ENCODE measurements around the gene CD72. TPM values are rescaled to one million over a fixed set of nuclear protein-coding genes. Genes with fewer than 3 reads are reported as not detected.

CD72 gene
- total RNA-seq, 1 donor from 2014 or later: 5.6 TPM

GRCh38 chr9:35604578-35605350 is 13.4 kb downstream of the CD72 start, which contains the start of gene TESK1:
Gene TESK1 (plus strand): TSS chr9:35605262. CDS start chr9:35605620, 358 bp downstream.
- Histone ChIP-seq H3K27me3 (no peaks in the 10 kb centered on the region), H3K36me3 (peaks cover 0 to 24% of the 10 kb centered on the region in 2 donors), H3K27ac (peak within 1 kb of the TSS; percentile 95), H3K4me1 (peaks cover 24% of the 10 kb centered on the region), H3K4me3 (peak within 1 kb of the TSS; percentile 64 to 88), H3K9me3 (no peaks in the 10 kb centered on the region)
- intact Hi-C loops (cut with DNase I): loop anchor here (5.0 kb wide), 2 partner anchors 112 to 128 kb away; partner anchors contain the start of genes CREB3, RUSC2 and TLN1
- peak in 1 of 2 donors; percentile 93 for DNase-seq (ENCODE audit: extremely low spot score in 2 of 2)
- TF ChIP-seq, protein P1, sequence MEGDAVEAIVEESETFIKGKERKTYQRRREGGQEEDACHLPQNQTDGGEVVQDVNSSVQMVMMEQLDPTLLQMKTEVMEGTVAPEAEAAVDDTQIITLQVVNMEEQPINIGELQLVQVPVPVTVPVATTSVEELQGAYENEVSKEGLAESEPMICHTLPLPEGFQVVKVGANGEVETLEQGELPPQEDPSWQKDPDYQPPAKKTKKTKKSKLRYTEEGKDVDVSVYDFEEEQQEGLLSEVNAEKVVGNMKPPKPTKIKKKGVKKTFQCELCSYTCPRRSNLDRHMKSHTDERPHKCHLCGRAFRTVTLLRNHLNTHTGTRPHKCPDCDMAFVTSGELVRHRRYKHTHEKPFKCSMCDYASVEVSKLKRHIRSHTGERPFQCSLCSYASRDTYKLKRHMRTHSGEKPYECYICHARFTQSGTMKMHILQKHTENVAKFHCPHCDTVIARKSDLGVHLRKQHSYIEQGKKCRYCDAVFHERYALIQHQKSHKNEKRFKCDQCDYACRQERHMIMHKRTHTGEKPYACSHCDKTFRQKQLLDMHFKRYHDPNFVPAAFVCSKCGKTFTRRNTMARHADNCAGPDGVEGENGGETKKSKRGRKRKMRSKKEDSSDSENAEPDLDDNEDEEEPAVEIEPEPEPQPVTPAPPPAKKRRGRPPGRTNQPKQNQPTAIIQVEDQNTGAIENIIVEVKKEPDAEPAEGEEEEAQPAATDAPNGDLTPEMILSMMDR (IDR thresholded peaks at IDR 0.05): peak in 1 of 3 experiments; percentile 7
- no peak for TF ChIP-seq POLR2A (IDR thresholded peaks at IDR 0.05)

GRCh38 chr9:35603986-35604577 is 14.1 kb downstream of the CD72 start:
- peaks cover 24% of the 10 kb centered on the region for H3K4me1 ChIP-seq
- no peaks in the 10 kb centered on the region for H3K9me3 ChIP-seq
- peak; percentile 97 to 99 for TF ChIP-seq POLR2AphosphoS5 (IDR thresholded peaks at IDR 0.05; ENCODE audit: insufficient read depth in 1 of 2, low read depth in 1 of 2)
- TF ChIP-seq, protein P1 (IDR thresholded peaks at IDR 0.05): peak; percentile 83 to 97 (median 86)
- peak in 1 of 2 donors; percentile 62 for TF ChIP-seq POLR2A (IDR thresholded peaks at IDR 0.05)
- intact Hi-C loops (cut with DNase I): loop anchor here (5.0 kb wide), 1 partner anchor 112 kb away; the partner anchor contains the start of gene RUSC2
- DNase-seq (ENCODE audit: extremely low spot score in 2 of 2): peak; percentile 100
- H3K27ac ChIP-seq: peak overlapping the region; percentile 95
- H3K4me3 ChIP-seq: peak overlapping the region; percentile 64 to 88
- H3K27me3 ChIP-seq: no peaks in the 10 kb centered on the region
- H3K36me3 ChIP-seq: peaks cover 0 to 17% of the 10 kb centered on the region in 2 donors

- peak overlapping the region; percentile 64 to 88 for H3K4me3 ChIP-seq
- no peaks in the 10 kb centered on the region for H3K27me3 ChIP-seq
- intact Hi-C loops (cut with DNase I): loop anchor here (5.0 kb wide), 1 partner anchor 111 kb away; the partner anchor contains the start of gene RUSC2
- peaks cover 24% of the 10 kb centered on the region for H3K4me1 ChIP-seq
- H3K9me3 ChIP-seq: no peaks in the 10 kb centered on the region
- peak overlapping the region; percentile 61 for H3K27ac ChIP-seq
- TF ChIP-seq POLR2AphosphoS5 (IDR thresholded peaks at IDR 0.05; ENCODE audit: insufficient read depth in 1 of 2, low read depth in 1 of 2) (no peak), POLR2A (IDR thresholded peaks at IDR 0.05) (no peak)
- TF ChIP-seq, protein P1 (IDR thresholded peaks at IDR 0.05): no peak
- DNase-seq (ENCODE audit: extremely low spot score in 2 of 2): peak in 1 of 2 donors; percentile 95
- H3K36me3 ChIP-seq: peaks cover 0 to 13% of the 10 kb centered on the region in 2 donors
These were observed 14.7 kb downstream of the CD72 start for GRCh38 chr9:35603506-35603985.

GRCh38 chr9:35599763-35600604 is 18.2 kb downstream of the CD72 start:
- Histone ChIP-seq H3K27me3 (no peaks in the 10 kb centered on the region), H3K9me3 (no peaks in the 10 kb centered on the region), H3K36me3 (no peaks in the 10 kb centered on the region), H3K4me3 (no peak overlapping the region), H3K27ac (no peak overlapping the region), H3K4me1 (peaks cover 8% of the 10 kb centered on the region)
- intact Hi-C loops (cut with DNase I): loop anchor here (5.0 kb wide), 1 partner anchor 108 kb away; the partner anchor contains the start of gene RUSC2
- peak in 1 of 2 donors; percentile 88 for DNase-seq (ENCODE audit: extremely low spot score in 2 of 2)
- no peak for TF ChIP-seq POLR2A (IDR thresholded peaks at IDR 0.05)
- TF ChIP-seq, protein P1 (IDR thresholded peaks at IDR 0.05): no peak
- TF ChIP-seq POLR2AphosphoS5 (IDR thresholded peaks at IDR 0.05; ENCODE audit: insufficient read depth in 1 of 2, low read depth in 1 of 2): no peak
